Islet of Langerhans (tissue), 1 donor: ENCODE data around the gene TMC8.
"Not testable (repeated sequence)": the region's sequence is repeated elsewhere in the genome, so short reads cannot be mapped to it uniquely, and the experiment has no call there.

Experiments used
- FAIRE-seq: peaks from one replicate; lab custom pipeline; 2011; peaks lifted over from hg19 to GRCh38; lab: Jason Lieb, UNC

Gene TMC8, protein sequence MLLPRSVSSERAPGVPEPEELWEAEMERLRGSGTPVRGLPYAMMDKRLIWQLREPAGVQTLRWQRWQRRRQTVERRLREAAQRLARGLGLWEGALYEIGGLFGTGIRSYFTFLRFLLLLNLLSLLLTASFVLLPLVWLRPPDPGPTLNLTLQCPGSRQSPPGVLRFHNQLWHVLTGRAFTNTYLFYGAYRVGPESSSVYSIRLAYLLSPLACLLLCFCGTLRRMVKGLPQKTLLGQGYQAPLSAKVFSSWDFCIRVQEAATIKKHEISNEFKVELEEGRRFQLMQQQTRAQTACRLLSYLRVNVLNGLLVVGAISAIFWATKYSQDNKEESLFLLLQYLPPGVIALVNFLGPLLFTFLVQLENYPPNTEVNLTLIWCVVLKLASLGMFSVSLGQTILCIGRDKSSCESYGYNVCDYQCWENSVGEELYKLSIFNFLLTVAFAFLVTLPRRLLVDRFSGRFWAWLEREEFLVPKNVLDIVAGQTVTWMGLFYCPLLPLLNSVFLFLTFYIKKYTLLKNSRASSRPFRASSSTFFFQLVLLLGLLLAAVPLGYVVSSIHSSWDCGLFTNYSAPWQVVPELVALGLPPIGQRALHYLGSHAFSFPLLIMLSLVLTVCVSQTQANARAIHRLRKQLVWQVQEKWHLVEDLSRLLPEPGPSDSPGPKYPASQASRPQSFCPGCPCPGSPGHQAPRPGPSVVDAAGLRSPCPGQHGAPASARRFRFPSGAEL

GRCh38 chr17:78130437-78131101, at the start of gene TMC8:
Gene TMC8, plus strand, starts transcription at chr17:78130771. Its CDS starts 818 bp downstream, at chr17:78131589.
- no peak for FAIRE-seq

DNA sequence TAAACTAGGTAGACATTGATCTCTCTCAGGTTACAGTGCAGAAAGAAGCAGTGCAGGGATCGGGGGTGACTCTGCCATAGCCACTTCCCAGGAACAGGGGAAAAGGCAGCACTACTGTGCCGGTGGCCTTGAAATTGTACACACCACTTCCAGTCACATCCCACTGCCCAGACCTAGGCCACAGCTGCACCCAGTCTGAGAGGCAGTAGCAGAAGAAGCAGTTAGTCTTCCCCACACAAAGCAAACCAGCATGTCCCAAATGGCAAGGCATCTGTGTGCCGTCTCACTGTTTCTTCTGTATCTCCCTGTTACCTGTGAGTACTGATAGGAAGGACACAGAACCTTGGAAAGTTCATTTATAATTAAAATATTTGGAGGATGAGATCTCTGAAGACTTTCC, 49.0 kb upstream of the TMC8 start:
- FAIRE-seq, result no peak

DNA sequence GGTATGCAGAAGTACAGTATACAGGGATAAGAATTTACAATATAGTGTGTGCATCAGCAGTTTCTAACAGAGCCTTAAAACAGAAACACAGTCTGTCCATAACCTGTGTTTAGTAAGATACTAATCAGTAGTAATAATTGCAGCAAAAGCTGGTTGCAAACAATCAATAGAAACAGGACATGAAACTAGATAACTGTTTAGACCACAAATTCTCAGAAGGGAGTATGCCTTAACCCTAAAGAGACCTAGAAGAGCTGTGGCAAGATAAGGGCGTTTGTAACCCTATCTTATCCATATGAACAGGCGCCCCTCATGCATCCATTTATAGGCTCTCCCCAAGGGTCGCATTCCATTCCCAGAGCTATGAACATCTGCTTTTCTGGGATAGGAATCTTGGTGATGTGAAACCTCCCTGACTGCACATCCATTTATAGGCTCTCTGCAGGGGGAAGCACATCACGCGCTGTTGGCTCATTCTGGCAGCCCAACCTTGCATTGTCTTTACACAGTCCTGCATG, 48.2 kb upstream of the TMC8 start:
- not testable (repeated sequence) for FAIRE-seq

DNA sequence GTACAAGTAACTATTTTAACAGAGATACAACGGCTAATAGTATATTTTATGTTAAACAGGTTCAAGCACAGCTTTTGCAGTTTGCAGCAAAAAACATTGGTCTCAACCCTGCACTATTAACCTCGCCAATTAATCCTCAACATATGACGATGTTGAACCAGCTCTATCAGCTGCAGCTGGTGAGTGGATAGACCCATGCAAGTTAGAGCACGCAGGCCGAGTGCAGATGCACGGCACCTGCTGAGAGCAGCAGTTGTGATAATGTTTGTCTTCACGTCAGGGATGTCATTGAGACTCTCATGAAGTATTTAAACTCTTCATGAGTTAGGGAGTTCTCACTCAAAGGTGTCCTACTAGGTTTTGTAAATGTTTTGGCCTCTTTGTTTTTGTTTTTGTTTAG, 47.6 kb upstream of the TMC8 start:
- FAIRE-seq, result no peak

DNA sequence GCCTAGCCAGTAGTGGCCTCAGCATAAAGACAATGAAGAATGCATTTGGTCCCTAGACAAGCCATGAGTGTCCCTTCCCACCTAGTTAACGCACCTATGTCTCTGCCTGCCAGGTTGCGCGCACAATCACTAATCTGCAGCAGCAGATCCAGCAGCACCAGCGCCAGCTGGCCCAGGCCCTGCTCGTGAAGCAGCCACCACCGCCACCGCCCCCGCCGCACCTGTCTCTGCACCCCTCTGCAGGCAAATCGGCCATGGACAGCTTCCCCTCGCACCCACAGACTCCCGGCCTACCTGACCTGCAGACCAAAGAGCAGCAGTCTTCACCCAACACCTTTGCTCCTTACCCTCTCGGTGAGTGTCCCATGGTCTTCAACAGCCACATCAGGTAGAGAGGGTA, 43.8 kb upstream of the TMC8 start:
- no peak for FAIRE-seq

- FAIRE-seq, result no peak
Measured at GRCh38 chr17:78088529-78088928, 42.0 kb upstream of the TMC8 start.

GRCh38 chr17:78089576-78090281, 40.8 kb upstream of the TMC8 start:
- no peak for FAIRE-seq

DNA sequence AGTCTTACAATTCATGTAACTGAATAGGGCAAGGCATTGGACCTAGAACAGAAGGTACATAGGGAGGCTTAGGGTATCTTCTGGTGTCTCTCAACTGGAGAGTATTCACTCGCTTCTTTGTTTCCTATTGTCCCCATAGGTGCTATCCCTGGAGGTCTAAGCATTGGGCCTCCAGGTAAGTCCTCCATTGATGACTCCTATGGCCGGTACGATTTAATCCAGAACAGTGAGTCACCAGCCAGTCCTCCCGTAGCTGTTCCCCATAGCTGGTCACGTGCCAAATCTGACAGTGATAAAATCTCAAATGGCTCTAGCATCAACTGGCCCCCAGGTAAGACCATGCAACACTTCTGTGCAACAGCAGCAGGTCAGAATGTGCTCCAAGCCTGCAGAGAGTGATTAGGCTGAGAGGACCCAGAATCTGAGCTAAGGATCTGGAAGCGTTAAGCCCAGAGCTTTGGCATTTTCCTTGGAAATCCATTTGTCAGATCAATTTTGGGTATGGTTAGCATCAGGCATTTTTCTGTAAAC, 37.7 kb upstream of the TMC8 start:
- no peak for FAIRE-seq

DNA sequence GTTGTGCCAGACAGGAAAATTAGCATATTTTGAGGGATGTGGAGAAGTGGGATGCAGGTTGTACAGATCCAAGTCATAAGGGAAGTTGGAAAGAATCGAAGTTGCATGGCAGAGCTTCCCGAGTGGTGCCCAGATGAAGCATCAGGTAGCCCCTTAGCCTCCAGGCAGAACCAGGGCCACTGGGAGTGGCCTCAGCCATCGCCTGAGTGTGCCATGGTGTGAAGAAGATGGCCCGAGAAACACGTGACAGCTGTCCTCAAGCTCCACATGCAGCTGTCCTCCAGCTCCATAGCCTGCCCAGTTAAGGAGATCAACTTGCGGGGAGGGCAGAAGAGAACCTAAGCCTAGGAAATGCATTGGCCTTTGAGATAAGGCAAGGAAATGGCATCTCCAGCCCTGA, 35.5 kb upstream of the TMC8 start:
- no peak for FAIRE-seq

DNA sequence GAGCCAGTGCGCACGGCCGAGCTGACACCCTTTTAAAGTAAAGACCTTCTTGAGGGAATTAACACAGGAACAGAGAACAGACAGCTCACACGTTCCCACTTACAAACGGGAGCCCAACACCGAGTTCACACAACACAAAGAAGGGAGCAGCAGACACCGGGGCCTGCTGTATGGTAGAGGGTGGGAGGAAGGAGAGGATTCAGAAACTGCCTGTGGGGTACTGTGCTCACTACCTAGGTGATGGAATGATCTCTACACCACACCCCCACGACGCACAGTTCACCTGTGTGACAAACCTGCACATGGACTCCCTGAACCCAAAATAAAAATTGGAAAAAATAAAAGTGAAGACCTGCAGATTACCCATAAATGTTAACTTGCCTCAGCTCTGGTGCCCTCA, 34.5 kb upstream of the TMC8 start:
- no peak for FAIRE-seq

- no peak for FAIRE-seq
Measured at GRCh38 chr17:78101112-78101511, 29.5 kb upstream of the TMC8 start.

- FAIRE-seq, result no peak
Measured at GRCh38 chr17:78101542-78101941, 29.0 kb upstream of the TMC8 start.

DNA sequence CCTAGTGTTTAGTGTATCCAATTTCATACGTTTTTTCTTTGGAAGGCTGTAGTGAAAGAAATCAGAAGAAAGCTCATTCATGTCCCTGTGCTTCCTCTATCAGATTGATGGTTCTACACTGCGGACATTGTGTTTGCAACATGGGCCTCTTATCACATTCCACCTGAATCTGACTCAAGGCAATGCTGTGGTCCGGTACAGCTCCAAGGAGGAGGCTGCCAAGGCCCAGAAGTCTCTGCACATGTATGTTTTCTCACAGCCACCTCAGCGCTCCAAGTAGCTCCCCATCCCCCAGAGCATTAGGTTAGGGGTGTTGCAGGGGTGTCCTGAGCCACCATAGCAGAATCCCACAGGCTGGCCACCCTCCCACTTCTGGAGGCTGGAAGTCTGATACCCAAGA, 27.3 kb upstream of the TMC8 start:
- FAIRE-seq, result no peak

GRCh38 chr17:78104540-78104941, 26.0 kb upstream of the TMC8 start:
- no peak for FAIRE-seq

GRCh38 chr17:78105101-78105500, 25.5 kb upstream of the TMC8 start:
- no peak for FAIRE-seq

- FAIRE-seq, result no peak
Measured at GRCh38 chr17:78105551-78105950, 25.0 kb upstream of the TMC8 start.

DNA sequence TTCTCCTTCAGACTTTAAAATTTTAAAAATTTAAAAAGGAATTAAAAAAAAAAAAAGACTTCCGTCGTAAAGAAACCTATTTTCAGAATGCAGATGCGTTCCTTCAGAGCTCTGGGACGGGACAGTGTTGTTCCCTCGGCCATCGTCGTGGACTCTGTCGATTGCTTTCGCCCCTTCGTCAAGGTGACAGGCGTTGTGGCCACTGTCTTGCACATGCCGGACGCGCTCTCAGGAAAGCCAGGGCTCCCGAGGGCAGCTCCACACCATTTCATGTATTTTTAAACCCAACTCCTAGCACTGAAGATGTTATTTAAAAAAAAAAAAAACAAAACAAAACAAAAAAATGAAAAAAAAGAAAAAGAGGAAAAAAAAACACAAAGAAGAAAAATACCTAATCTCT, 24.4 kb upstream of the TMC8 start:
- no peak for FAIRE-seq

DNA sequence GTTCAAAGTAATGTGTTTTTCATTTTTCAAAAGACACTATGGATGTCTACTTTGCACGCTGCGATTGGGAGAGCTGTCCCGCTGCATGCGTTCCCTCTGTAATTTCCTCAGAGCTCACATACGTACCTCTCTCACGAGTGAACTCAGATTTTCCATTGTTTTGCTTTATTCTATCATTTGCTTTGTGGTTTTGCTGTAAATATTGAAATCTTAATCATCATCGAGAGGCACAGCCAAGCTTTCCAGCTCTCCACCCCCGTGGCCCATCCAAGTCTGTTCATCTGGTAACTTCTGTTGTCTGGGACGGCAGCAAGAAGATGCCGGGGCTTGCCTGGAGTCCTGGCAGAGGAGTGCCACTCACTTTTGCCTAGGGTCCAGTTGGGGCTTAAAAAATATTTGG, 23.1 kb upstream of the TMC8 start:
- no peak for FAIRE-seq

GRCh38 chr17:78107976-78108725, 22.4 kb upstream of the TMC8 start:
- FAIRE-seq, result no peak

- no peak for FAIRE-seq
Measured at GRCh38 chr17:78108726-78109488, 21.7 kb upstream of the TMC8 start.

DNA sequence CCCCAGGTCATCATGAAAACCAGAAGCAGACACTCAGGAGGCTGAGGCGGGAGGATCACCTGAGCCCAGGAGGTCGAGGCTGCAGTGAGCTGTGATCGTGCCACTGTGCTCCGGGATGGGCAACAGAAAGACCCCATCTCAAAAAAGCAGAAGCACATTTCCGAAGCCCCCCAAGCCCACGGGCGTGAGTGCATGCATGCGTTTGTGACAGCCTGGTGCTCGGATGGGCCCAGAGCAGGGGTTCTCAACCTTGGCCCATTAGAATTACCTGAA, 21.1 kb upstream of the TMC8 start:
- FAIRE-seq, result no peak
